Neural progenitor cell (in vitro differentiated cells): ENCODE data around the gene FGF2. TPM values are rescaled to one million over a fixed set of nuclear protein-coding genes. Genes with fewer than 3 reads are reported as not detected.

Source experiments
- DNase-seq: peaks from one replicate; pipeline ENCODE4 v3.0.0-alpha.2; 2016; ENCODE audit warnings: low spot score
- H2AFZ ChIP-seq: fragments of 200-600 bp; sonication (generic); replicated peaks from 2 replicates; pipeline ENCODE4 v1.6.1; 2016; ENCODE audit warnings: antibody characterized with exemption
- H3F3A ChIP-seq: fragments of 200-600 bp; sonication (generic); 2 replicates; pipeline ENCODE4 v1.6.1; 2016; ENCODE audit warnings: antibody characterized with exemption, low read depth
- H3K27ac ChIP-seq: fragments of 200-600 bp; sonication (generic); 2 replicates; pipeline ENCODE4 v1.5.1; 2016; ENCODE audit warnings: mild to moderate bottlenecking
- H3K27me3 ChIP-seq: fragments of 200-600 bp; sonication (generic); 2 replicates; pipeline ENCODE4 v1.6.1; 2016; ENCODE audit warnings: mild to moderate bottlenecking, moderate library complexity
- H3K36me3 ChIP-seq: fragments of 200-600 bp; sonication (generic); 2 replicates; pipeline ENCODE4 v1.5.1; 2016
- H3K4me1 ChIP-seq: fragments of 200-600 bp; sonication (generic); 2 replicates; pipeline ENCODE4 v1.6.1; 2016; ENCODE audit warnings: mixed run types
- H3K4me2 ChIP-seq: fragments of 200-600 bp; sonication (generic); 2 replicates; pipeline ENCODE4 v1.6.1; 2016
- H3K4me3 ChIP-seq: fragments of 200-600 bp; sonication (generic); 2 replicates; pipeline ENCODE4 v1.5.1; 2016
- H3K79me2 ChIP-seq: fragments of 200-600 bp; sonication (generic); 2 replicates; pipeline ENCODE4 v1.6.1; 2016; ENCODE audit warnings: low read depth
- H3K9ac ChIP-seq: fragments of 200-600 bp; sonication (generic); 2 replicates; pipeline ENCODE4 v1.6.1; 2016
- H3K9me3 ChIP-seq: fragments of 200-600 bp; sonication (generic); 2 replicates; pipeline ENCODE4 v1.5.1; 2016; ENCODE audit warnings: low read depth
- H4K20me1 ChIP-seq: fragments of 200-600 bp; sonication (generic); 2 replicates; pipeline ENCODE4 v1.6.1; 2016; ENCODE audit warnings: low read depth
- H3K27ac Mint-ChIP-seq: 3 replicates; pipeline ENCODE4 v1.8.0; 2021; ENCODE audit warnings: mixed read lengths
- H3K27me3 Mint-ChIP-seq: 2 replicates; pipeline ENCODE4 v1.8.0; 2022; ENCODE audit warnings: low read depth, mild to moderate bottlenecking, inconsistent platforms, moderate library complexity, mixed read lengths; ENCODE audit not compliant: insufficient read depth
- H3K36me3 Mint-ChIP-seq: 3 replicates; pipeline ENCODE4 v1.8.0; 2021; ENCODE audit warnings: mixed read lengths
- H3K4me1 Mint-ChIP-seq: 3 replicates; pipeline ENCODE4 v1.8.0; 2021; ENCODE audit warnings: mixed read lengths
- H3K4me3 Mint-ChIP-seq: 3 replicates; pipeline ENCODE4 v1.8.0; 2021; ENCODE audit warnings: mild to moderate bottlenecking, moderate library complexity, mixed read lengths
- H3K9me3 Mint-ChIP-seq: 3 replicates; pipeline ENCODE4 v1.8.0; 2020; ENCODE audit warnings: mixed read lengths
- CTCF ChIP-seq: fragments of 200-600 bp; sonication (generic); IDR thresholded peaks from 2 replicates; pipeline ENCODE4 v1.5.1; 2017; ENCODE audit warnings: antibody characterized with exemption, mild to moderate bottlenecking
- EZH2 ChIP-seq: fragments of 200-600 bp; sonication (generic); IDR thresholded peaks from 2 replicates; pipeline ENCODE4 v1.6.1; 2017; ENCODE audit warnings: antibody characterized with exemption, mild to moderate bottlenecking, moderate library complexity
- EZH2phosphoT487 ChIP-seq: fragments of 200-600 bp; sonication (generic); IDR thresholded peaks from 2 replicates; pipeline ENCODE4 v1.6.1; 2017; ENCODE audit warnings: antibody characterized with exemption
- total RNA-seq: library from RNA; depleted of rRNA; stranded (reverse); fragments of >200 nt; gene quantifications from 2 replicates; pipeline ENCODE4 v1.2.3, GENCODE V29; 2015; ENCODE audit warnings: low replicate concordance

FGF2 gene
- total RNA-seq, 1 donor from 2014 or later, result 43.8 TPM

DNA sequence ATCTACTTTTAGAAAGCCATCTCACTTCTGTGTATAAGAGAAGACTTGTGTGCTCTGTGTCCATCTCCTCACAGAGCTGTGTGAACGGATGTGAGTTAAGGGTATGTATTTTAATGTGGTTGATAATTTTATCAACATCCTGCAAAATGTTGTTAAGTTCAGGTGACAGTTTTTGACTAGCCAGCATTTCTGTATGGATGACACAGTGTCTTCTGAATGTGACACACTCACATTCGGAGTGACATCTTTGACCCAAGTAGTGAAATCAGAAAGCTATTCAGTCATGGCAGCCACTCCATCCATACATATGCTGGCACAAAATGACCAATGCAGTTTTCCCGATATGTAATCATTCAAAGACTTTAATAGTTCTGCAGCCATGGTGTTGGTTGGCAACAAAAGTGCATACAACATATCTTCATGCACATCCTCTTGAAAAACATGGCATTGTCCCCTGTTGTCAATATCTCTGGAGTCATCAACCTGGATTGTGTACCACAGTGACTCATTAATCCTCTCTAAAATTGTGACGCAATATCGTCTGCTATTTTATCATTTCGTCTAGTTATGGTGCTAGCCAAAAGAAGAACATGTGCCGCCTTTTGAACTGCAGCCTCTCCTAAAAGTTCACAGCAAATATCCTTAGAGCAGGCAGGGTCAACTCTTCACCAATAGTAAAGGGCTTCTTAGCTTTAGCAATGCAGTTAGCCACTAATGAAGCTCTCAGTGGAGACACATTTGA is 6.8 kb upstream of the FGF2 start:
- Histone ChIP-seq H3K79me2 (no peaks in the 10 kb centered on the region), H3K9ac (no peak overlapping the region), H2AFZ (no peak overlapping the region), H3K4me1 (peaks cover 5% of the 10 kb centered on the region), H3F3A (peaks cover 3% of the 10 kb centered on the region), H3K9me3 (no peaks in the 10 kb centered on the region), H3K27me3 (no peaks in the 10 kb centered on the region), H3K27ac (no peak overlapping the region), H3K4me2 (no peak overlapping the region), H3K4me3 (no peak overlapping the region), H3K36me3 (no peaks in the 10 kb centered on the region), H4K20me1 (no peaks in the 10 kb centered on the region)
- Mint-ChIP-seq H3K36me3 (no peaks in the 10 kb centered on the region), H3K4me3 (no peak overlapping the region), H3K9me3 (peaks cover 2% of the 10 kb centered on the region), H3K4me1 (no peaks in the 10 kb centered on the region), H3K27ac (no peak overlapping the region), H3K27me3 (peaks cover under 1% of the 10 kb centered on the region)
- no peak for TF ChIP-seq EZH2phosphoT487
- TF ChIP-seq CTCF, result no peak
- no peak for TF ChIP-seq EZH2
- no peak for DNase-seq

DNA sequence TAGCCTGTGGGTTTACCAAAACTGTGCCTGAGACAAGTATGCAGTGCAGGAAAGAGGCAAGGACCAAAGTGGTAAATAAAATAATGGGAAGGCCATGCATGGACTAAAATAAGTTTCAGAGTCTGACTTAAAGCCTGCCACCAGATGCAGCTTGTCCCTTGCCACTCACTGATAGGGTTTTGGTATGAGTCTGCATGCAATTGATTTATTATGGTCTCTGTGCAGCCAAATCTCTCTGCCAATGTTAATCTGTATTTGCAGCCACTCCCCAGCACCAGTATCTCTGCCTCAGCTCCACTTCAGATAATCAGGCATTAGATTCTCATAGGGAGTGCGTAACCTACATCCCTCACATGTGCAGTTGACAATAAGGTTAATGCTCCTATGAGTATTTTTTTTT is 5.5 kb upstream of the FGF2 start:
- Histone ChIP-seq H2AFZ (no peak overlapping the region), H3K79me2 (peaks cover 7% of the 10 kb centered on the region), H3K27ac (no peak overlapping the region), H3K9ac (no peak overlapping the region), H3K4me1 (peaks cover 11% of the 10 kb centered on the region), H3K27me3 (no peaks in the 10 kb centered on the region), H3K4me2 (no peak overlapping the region), H3K9me3 (no peaks in the 10 kb centered on the region), H3F3A (peaks cover 9% of the 10 kb centered on the region), H3K36me3 (no peaks in the 10 kb centered on the region), H3K4me3 (no peak overlapping the region), H4K20me1 (no peaks in the 10 kb centered on the region)
- Mint-ChIP-seq H3K36me3 (no peaks in the 10 kb centered on the region), H3K4me3 (no peak overlapping the region), H3K4me1 (peaks cover 5% of the 10 kb centered on the region), H3K9me3 (peaks cover 2% of the 10 kb centered on the region), H3K27ac (no peak overlapping the region), H3K27me3 (peaks cover 2% of the 10 kb centered on the region)
- DNase-seq, result no peak
- TF ChIP-seq EZH2, result no peak

DNA sequence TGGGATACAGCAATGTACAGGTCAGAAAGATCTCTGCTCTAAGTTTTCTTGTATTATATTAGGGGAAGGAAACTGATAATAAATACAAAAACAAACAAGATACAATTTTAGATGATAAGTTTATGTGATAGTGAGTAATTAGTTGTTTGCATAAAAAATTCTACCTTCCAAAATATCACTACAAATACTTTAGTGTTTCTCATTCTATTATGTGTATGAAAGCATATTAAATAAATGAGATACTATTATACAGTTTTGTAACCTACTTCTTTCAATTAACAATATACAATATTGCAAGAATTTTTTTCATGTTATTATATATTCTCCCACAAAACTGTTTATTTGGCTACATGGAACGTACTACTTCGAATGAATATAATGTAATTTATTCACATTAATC is 4.2 kb upstream of the FGF2 start:
- no peaks in the 10 kb centered on the region for H4K20me1 ChIP-seq
- peaks cover 12% of the 10 kb centered on the region for H3K4me1 ChIP-seq
- DNase-seq, result no peak
- no peak overlapping the region for H3K9ac ChIP-seq
- no peak for TF ChIP-seq CTCF
- no peak for TF ChIP-seq EZH2phosphoT487
- TF ChIP-seq EZH2, result no peak
- H3K27me3 Mint-ChIP-seq, result peaks cover 2% of the 10 kb centered on the region
- H3K9me3 Mint-ChIP-seq, result peaks cover 2% of the 10 kb centered on the region
- peaks cover 6% of the 10 kb centered on the region for H3K4me1 Mint-ChIP-seq
- H2AFZ ChIP-seq, result no peak overlapping the region
- H3K4me2 ChIP-seq, result no peak overlapping the region
- no peaks in the 10 kb centered on the region for H3K27me3 ChIP-seq
- no peak overlapping the region for H3K27ac ChIP-seq
- no peak overlapping the region for H3K27ac Mint-ChIP-seq
- H3K36me3 Mint-ChIP-seq, result no peaks in the 10 kb centered on the region
- no peaks in the 10 kb centered on the region for H3K36me3 ChIP-seq
- no peak overlapping the region for H3K4me3 Mint-ChIP-seq
- H3K4me3 ChIP-seq, result no peak overlapping the region
- peaks cover 19% of the 10 kb centered on the region for H3K79me2 ChIP-seq
- H3F3A ChIP-seq, result peaks cover 15% of the 10 kb centered on the region
- no peaks in the 10 kb centered on the region for H3K9me3 ChIP-seq

- Mint-ChIP-seq H3K27ac (no peak overlapping the region), H3K4me1 (peaks cover 14% of the 10 kb centered on the region), H3K36me3 (no peaks in the 10 kb centered on the region), H3K27me3 (peaks cover 8% of the 10 kb centered on the region), H3K4me3 (no peak overlapping the region), H3K9me3 (peaks cover 2% of the 10 kb centered on the region)
- Histone ChIP-seq H3K4me3 (no peak overlapping the region), H3K27me3 (no peaks in the 10 kb centered on the region), H3K4me2 (no peak overlapping the region), H3F3A (peaks cover 23% of the 10 kb centered on the region), H3K27ac (no peak overlapping the region), H3K9me3 (no peaks in the 10 kb centered on the region), H3K9ac (no peak overlapping the region), H3K79me2 (peaks cover 29% of the 10 kb centered on the region), H3K36me3 (no peaks in the 10 kb centered on the region), H4K20me1 (peaks cover 5% of the 10 kb centered on the region), H3K4me1 (peaks cover 12% of the 10 kb centered on the region), H2AFZ (no peak overlapping the region)
- no peak for DNase-seq
- TF ChIP-seq EZH2phosphoT487 (no peak), CTCF (no peak), EZH2 (no peak)
Measured at GRCh38 chr4:122823476-122823875, 3.2 kb upstream of the FGF2 start.
